ENCODE results near the gene PRPH2.
A peak's percentile ranks its signal among the peaks of the same experiment; 100 is the strongest.
"Not testable (repeated sequence)": the region's sequence is repeated elsewhere in the genome, so short reads cannot be mapped to it uniquely, and the experiment has no call there.

PRPH2 gene

DNA sequence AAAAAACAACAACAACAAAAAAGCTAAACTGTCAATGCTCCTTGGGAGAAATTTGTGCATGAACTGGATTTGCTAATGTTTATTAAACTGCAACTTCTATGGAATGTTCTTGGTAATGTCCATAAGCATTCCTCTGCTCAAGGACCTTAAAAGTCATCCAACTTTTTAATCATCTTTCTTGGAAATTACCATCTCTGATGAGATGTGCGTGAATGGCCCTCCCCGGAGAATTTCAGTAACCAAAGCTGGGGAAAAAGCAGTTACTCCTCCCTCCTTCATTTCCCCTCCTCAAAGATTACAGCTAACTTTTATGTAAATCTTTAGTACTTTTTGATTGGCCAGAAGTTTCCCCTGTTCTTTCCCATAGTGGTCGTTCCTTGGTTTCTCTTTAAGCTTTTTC, 18.3 kb upstream of the PRPH2 start:
- DNase-seq, result no peak

DNA sequence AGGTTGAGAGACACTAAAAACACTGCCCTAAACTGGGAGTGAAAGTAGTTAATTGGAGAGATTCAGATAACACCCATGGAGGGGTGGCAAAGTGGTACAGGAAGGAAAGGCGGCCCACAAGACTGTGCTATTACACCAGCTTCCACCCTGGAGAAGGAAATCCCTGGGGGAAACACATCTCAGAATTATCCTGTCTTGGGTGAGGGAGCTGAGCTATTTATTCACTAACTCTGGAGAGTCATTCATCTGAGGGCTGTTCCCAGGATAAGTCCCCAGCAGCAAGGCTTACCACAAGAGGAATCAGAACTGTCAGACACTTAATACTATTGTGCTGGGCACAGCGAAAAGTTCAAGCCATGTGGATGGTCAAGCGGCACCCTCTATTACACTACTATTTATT, 13.6 kb upstream of the PRPH2 start:
- no peak for DNase-seq

DNA sequence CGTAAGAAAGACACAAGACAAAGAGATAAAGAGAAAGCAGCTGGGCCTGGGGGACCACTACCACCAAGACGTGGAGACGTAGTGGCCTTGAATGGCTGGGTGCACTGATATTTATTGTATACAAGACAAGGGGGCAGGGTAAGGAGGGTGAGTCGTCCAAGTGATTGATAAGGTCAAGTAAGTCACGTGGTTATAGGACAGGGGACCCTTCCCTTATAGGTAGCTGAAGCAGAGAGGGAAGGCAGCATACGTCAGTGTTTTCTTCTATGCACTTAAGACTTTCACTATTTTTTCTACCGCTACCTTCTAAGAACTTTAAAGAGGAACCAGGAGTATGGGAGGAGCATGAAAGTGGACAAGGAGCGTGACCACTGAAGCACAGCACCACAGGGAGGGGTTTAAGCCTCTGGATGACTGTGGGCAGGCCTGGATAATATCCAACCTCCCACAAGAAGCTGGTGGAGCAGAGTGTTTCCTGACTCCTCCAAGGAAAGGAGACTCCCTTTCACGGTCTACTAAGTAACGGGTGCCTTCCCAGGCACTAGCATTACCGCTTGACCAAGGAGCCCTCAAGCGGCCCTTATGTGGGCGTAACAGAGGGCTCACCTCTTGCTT, 11.6 kb upstream of the PRPH2 start:
- DNase-seq, result not testable (repeated sequence)

DNA sequence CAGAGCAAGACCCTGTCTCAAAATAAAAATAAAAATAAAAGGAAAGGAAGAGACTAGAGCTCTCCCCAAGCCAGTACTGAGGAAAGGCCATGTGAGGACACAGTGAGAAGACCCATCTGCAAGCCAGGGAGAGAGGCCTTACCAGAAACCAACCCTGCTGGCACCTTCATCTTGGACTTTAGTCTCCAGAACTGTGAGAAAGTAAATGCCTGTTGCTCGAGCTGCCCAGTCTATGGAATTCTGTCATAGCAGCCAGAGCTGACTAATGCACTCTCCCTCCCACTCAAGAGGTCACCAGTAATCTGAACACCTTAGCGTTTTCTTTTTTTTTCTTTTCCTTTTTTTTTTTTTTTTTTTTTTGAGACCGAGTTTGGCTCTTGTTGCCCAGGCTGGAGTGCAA, 7.3 kb upstream of the PRPH2 start:
- DNase-seq, result no peak

DNA sequence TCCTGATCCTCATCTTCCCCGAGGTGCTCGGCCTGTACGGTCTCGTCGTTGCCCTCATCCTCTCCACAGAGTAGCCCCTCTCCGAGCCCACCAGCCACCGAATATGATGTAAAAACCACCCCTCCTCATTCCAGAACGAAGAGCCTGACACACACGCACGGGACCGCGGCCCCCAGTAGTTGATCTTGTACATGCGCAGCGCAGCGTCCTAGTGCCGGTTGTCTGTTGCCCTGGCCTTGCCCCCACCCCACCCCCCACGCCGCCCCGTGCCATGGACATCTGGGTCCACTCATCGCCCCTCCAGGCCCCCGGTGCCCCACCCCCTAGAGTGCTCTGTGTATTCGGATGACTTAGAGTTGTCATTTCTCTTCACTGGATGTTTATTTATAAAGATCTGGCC, 5.2 kb upstream of the PRPH2 start:
- DNase-seq, result no peak

DNA sequence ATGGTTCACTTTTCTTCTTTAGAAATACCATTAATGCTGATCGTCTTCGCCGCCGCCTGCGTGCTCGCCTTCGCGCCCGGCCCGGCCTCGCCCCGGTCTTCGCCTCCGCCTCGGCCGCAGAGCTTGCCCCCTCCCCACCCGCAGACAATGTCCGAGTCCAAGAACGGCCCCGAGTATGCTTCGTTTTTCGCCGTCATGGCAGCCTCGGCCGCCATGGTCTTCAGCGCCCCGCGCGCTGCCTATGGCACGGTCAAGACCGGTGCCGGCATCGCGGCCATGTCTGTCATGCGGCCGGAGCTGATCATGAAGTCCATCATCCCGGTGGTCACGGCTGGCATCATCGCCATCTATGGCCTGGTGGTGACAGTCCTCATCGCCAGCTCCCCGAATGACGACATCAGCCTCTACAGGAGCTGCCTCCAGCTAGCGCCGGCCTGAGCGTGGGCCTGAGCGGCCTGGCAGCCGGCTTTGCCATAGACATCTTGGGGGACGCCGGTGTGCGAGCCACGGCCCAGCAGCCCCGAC, 4.8 kb upstream of the PRPH2 start:
- DNase-seq, result no peak

DNA sequence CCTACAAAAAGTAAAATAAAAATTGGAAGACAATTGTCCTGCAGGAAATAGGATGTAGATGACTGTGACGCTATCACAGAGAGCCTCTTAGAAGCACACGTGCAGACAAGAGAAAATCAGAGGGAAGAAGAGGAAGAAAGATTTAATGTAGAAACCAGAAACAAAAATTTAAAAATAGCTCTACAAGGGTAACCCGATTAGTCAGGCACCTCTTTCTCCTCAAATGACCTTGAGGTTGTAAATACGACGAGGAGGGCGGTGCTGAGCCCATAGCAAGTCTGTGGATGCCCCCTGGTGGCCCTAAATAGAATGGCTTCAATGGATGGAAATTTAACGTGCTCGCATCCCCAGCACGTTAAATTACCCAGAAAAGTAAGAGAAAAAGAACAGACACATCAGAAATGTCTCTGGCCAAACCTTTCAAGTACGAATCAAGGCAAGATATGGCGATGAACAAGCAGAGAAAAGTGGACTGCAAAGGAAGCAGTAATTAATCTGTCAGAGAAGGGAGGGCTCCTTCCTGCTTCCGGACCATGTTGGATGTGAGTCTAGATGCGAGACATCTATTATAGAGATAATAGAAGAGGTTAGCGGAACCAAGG, 4.2 kb upstream of the PRPH2 start:
- peak; percentile 36 for DNase-seq

DNA sequence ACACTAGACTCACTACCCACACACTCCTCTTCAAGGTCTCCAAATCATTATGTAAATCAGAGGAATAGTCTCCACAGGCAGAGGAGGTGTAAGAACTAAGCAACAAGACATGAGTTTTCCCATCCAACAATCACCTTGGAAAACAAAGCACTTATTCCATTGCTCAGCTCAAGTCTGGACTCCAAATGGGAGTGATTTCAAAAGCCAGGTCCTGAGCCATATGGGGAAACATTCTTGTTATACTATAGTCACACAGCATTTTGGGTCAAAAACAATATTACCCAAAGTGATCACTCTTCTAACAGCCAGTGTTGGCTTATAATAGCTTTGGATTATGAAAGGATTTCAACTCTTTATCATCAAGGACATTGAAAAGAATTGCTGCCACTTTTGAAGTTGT, 3.6 kb upstream of the PRPH2 start:
- DNase-seq, result no peak

DNA sequence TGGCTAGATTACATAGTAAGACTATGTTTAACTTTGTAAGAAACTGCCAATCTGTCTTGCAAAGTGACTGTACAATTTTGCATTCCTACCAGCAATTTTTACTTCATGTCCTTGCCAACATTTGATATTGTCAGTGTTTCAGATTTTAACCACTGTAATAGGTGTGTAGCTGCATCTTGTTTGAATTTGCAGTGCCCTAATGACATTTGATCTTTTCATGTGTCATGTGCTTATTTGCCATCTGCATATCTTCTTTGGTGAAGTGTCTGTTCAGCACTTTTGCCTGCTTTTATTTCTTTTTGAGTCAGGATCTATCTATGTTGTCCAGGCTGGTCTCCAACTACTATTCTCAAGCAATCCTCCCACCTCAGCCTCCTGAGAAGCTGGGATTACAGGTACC, 2.4 kb upstream of the PRPH2 start:
- no peak for DNase-seq

DNA sequence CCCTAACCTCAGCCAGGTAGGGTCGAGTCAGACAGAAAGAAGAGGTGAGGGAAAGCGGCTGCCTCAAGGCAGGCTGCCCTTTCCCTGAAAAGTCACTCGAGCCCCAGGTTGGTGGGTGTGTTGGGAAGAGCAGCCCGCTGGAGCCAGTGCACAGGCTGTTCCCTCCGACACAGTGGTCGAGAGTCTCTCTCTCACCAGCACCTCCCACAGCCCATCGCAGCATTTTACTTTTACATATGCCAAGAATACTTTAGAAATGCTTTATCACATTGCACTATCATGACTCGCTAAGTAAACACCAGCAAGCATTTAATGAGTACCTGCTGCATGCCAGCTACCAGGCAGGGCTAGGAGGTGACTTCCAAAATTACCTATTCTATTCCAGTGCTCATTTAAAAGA, 1.7 kb downstream of the PRPH2 start:
- no peak for DNase-seq

DNA sequence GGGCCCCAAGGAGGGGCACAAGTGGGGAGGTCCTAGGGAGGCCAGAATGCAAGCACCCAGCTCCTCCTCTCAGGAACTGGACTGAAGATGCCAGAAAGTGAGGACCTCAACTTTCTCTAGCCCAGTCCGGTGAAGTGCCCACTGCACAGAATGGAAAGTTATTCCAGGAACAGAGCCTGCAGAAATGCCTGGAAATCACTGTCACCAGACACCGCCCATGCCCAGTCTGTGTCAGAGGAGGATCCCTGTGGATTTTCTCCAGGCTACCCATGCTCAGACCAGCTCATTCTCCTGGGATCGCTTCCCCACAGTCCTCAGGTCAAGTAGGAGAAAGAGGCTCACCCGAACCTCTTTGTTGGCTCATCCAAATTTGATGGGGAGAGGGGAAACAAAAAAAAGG, 6.5 kb downstream of the PRPH2 start:
- DNase-seq, result no peak

DNA sequence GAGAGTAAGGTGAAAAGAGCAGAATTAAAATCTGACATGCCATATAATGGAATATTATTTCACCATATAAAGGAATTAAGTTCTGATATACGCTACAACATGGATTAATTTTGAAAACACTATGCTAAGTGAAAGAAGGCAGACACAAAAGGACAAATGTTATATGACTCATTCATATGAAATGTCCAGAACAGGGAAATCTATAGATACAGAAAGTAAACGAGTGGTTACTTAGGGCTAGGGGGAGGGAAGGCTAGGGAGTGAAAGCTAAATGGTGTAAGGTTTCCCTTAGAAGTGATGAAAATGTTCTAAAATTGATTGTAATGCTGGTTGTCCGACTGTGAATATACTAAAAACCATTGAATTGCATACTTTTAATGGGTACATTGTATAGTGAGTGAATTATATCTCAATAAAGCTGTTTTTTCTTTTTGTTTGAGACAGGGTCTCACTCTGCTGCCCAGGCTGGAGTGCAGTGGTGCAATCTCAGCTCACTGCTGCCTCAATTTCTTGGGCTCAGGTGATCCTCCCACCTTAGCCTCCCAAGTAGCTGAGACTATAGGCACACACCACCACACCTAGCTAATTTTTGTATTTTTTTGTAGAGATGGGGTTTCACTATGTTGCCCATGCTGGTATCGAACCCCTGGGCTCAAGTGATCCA, 8.2 kb downstream of the PRPH2 start:
- DNase-seq, result no peak

DNA sequence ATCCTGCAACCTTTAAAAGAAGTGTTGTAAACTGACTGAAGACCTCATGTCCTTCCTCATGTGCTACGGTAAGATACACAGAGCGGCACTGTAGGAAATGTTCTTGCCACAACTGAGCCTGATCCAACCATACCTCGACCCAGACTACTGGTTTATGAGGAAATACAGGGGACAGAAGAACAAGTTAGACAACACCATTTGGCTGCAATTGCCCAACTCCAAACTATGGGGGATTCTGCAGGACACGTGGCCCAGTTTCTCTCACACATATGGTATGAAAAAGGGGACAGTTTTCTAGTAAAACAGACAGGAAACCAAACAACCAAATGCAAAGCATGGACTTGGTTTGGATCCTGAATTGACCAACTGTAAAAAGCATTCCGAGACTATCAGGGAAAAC, 10.5 kb downstream of the PRPH2 start:
- no peak for DNase-seq

DNA sequence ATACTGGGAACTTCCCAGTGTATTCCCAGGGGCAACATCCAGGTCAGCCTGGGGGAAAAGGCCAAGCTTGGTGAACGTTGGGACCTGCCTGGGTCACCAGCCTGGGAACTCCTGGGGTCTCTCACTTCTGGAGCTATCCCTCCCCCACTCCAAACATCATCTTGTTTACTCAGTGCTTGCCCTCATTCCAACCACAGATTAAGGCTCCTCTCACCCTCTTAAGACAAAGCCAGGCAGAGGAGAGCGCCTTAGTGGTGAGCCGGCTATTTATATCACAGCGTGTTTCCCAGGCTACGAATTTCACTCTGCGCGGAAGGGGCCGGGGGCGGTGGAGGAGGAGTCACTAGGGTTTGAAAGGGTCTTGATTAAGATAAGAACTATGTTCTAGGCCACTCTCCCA, 12.1 kb downstream of the PRPH2 start:
- no peak for DNase-seq

DNA sequence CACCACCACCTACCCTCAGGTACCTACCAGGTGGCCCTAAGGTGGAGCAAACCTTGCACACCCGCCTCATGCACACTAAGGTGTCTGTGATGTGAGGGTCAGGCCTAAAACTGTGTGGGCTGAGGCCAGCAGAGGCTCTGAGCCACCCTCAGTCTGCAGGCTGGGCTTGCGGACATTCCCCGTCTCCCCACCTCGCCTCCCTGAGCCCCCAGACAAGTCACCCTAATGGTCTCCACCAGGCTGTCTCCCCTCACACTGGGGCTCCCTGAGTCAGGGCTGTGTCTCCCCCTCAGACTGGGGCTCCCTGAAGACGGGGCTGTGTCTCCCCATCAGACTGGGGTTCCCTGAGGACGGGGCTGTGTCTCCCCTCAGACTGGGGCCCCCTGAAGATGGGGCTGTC, 12.5 kb downstream of the PRPH2 start:
- DNase-seq, result no peak

DNA sequence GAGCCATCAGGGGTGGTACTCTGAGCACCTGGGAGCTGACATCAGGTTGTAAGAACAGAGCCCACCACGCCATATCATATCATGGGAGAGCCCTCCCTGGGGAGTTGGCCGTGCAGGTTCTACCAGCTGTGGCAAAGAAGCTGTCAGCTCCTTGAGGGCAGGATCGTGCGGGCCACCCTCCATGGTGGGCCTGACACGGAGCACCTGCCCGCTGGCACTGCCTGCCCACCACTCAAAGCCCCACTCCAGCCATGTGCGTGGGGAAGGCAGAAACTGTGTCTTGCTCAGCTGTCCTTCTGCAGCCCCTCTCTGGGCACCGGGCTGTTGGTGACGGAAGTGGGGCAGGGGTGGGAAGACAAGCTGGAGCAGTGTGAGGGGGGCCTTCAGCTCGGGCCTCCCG, 14.3 kb downstream of the PRPH2 start:
- DNase-seq, result no peak

DNA sequence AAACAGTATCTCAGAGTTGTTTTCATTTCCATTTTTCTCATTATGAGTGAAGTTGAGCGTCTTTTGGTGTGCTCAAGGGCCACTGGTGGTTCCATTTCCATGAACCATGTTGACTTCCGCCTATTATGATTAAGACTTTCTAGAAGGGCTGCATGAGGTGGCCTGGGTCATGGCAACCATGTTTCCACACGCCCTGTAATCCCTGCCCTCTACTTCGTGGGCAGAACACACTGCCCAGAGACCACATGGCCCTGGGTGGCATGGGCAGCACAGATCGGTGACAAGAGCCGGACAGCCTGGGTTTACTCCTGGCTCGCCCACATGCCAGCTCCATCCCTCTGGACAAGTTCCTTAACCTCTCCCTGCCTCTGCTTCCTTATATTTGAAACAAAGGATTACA, 14.8 kb downstream of the PRPH2 start:
- no peak for DNase-seq

DNA sequence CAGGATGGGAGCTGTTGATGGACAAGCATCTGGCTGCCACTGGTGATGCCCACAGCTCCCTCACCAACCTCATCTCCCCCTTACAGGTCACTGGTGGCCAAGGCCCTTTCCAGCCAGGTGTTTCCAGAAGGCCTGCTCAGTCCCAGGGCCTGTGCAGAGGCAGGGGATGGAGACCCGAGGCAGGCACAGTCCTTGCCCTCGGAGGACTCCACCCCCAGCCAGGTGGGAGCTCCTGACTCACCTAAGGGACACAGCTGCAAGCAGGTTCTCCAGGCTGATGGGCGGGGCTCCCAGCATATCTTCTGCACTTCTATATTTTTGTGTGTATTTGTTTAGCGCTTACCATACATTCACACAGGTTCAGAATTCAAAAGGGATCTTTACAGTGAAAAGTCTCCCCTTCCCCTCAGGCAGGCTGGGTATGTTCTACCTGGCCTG, 17.4 kb downstream of the PRPH2 start:
- no peak for DNase-seq

DNA sequence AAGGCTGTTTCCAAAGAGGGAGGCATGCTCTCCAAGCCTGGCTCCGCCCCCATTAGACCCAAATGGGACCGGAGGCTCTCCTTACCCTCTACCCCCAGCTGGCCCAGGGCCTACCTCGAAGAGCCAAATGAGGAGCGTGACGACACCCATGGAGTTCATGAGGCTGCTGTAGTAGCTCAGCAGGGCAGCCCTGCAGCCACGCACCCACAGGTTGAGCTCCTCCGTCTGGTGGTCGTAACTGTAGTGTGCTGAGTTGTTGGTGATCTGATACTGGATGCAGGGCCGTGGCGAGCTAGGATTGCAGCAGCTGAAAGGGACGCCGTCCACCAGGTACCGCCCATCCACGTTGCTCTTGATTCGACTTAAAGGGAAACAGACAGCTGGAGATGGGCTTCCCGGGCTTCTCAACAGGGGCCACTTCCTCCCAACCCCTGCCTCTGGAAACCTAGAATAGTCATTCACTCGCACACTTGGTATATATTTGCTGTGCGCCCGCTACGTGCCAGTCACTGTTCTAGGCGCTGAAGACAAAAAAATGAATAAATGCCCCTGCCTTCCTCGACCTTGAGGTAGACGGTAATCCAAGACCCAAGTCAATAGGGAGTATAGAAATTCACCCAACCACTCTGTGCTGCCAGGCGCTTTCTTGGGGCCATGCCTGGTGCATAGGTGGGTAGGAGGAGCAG, 18.0 kb downstream of the PRPH2 start:
- DNase-seq, result no peak

DNA sequence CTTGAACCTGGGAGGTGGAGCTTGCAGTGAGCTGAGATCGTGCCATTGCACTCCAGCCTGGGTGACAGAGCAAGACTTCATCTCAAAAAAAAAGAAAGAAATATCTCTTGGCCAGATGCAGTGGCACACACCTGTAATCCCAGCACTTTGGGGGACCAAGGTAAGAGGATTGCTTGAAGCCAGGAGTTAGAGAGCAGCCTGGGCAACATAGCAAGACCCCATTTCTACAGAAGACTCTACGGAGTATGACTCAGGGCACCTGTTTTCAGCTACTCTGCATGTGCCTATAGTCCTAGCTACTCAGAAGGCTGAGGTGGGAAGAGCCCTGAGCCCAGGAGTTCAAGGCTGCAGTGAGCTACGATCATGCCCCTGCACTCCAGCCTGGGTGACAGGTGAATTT, 19.6 kb downstream of the PRPH2 start:
- not testable (repeated sequence) for DNase-seq

DNA sequence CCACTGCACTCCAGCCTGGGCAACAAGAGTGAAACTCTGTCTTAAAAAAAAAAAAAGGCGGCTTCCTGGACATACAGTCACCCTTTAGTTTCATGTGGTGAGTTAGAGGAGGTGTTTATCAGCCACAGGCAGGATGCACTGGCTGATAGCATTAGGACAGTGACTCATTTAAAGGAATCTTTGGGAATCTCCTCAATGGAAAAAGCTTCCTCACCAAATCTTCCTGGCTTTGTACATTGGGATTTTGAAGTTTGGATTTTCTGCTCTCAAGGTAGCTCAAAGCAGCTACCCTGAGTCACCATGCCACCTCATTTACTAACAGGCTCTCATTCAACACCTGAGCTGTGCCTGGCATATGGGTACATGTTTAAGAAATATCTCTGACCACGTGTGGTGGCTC, 20.2 kb downstream of the PRPH2 start:
- no peak for DNase-seq

DNA sequence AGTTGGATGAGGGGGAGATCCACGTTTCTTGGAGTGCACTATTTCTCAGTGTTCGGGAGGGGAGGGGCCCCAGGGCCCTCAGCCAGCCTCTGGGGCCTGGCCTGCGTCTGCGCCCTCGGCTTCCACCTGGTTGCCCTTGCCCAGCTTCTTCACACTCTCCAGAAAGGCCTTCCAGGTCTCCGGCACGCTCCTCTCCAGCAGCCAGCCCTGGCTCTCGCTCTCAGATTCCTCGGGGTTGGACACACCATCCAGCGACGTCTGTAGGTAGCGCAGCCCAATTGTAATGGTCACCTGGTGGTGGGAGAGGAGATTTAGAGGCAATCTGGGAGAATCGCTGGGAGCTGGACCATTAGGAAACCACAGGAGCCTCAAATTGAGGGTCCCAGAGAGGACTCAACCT, 24.2 kb downstream of the PRPH2 start:
- DNase-seq, result no peak

DNA sequence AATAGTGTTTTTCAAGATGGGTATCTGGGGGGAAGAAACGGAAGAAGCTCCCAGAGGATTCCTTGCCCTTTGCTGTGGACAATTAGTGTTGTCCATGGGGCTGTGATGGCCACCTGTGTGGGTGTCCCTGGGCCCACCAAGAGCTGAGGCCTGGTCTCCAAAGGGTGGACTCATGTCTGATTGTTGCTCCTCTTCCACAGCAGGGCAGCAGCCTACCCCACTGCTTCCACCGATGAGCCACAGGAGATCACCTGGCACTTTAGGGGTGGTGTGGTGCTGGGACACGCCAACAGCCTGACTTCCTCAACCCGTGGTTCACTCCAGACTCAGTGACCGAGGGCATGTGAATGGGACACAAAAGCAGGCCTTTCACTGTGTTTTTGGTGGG, 25.1 kb downstream of the PRPH2 start:
- no peak for DNase-seq
